ENCODE results near the gene STPG4.

DNA sequence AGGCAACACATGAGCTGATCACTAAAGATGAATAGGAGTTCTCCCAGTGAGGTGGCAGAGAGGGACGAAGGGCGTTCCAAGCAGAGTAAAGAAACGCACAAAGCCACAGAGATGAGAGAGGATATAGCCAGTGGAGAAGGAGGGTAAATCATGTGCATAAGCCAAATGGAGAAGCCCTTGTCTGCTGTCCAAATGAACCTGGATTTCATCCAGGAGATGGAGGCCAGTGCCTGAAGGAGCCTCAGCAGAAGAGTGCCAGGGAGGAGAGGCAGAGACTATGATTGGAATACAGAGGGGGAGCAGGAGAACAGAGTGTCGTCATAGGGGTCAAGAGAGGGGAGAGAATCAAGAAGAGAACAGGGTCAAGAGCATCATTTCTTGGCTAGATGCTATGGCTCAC lies 48.9 kb upstream of the STPG4 start:
- TF ChIP-seq EZH2 (IDR thresholded peaks at IDR 0.05) (no peak), POLR2AphosphoS5 (IDR thresholded peaks at IDR 0.05; ENCODE audit: borderline replicate concordance, low read depth, low read length) (no peak), FOXP2 (optimal IDR thresholded peaks at IDR 0.05; ENCODE audit: control extremely low read depth, extremely low read length, insufficient read depth) (no peak)

All from SK-N-MC (cell line).